Stimulated activated CD4-positive, alpha-beta T cell treated with anti-CD3 and anti-CD28 coated beads, Interleukin-15, amount 100 ng/mL, for 1 hour (primary cell): ENCODE data around the gene MYO10.
A peak's percentile ranks its signal among the peaks of the same experiment; 100 is the strongest.
"Not testable (repeated sequence)": the region's sequence is repeated elsewhere in the genome, so short reads cannot be mapped to it uniquely, and the experiment has no call there.

Experiments
- DNase-seq, 2 donors: peaks; one replicate each; pipeline ENCODE4 v3.0.0-alpha.2; 2020; ENCODE audit warnings: low read depth in 1 of 2, low spot score in 1 of 2

The MYO10 gene

GRCh38 chr5:16936150-16936988 is at the start of gene MYO10:
TSS of gene MYO10 (minus strand) at chr5:16936288. CDS start at chr5:16935808, 480 bp downstream.
- peak in 1 of 2 donors; percentile 55 for DNase-seq

GRCh38 chr5:16985304-16985703 is 49.2 kb upstream of the MYO10 start:
- not testable (repeated sequence) for DNase-seq

- DNase-seq: no peak
Measured at GRCh38 chr5:16983972-16984371, 47.9 kb upstream of the MYO10 start.

GRCh38 chr5:16983022-16983639 is 47.0 kb upstream of the MYO10 start:
- no peak for DNase-seq

- DNase-seq: no peak
Measured at GRCh38 chr5:16981700-16982099, 45.6 kb upstream of the MYO10 start.

GRCh38 chr5:16980983-16981382 is 44.9 kb upstream of the MYO10 start:
- no peak for DNase-seq

- no peak for DNase-seq
Measured at GRCh38 chr5:16978296-16978695, 42.2 kb upstream of the MYO10 start.

- no peak for DNase-seq
Measured at GRCh38 chr5:16976625-16977008, 40.5 kb upstream of the MYO10 start.

GRCh38 chr5:16975950-16976624 is 40.0 kb upstream of the MYO10 start:
- DNase-seq: no peak

- DNase-seq: no peak
Measured at GRCh38 chr5:16974981-16975380, 38.9 kb upstream of the MYO10 start.

- DNase-seq: no peak
Measured at GRCh38 chr5:16970826-16971225, 34.7 kb upstream of the MYO10 start.

GRCh38 chr5:16970260-16970659 is 34.2 kb upstream of the MYO10 start:
- no peak for DNase-seq

GRCh38 chr5:16965581-16965980 is 29.5 kb upstream of the MYO10 start:
- DNase-seq: no peak

GRCh38 chr5:16963821-16964220 is 27.7 kb upstream of the MYO10 start:
- DNase-seq: no peak

- no peak for DNase-seq
Measured at GRCh38 chr5:16961131-16961530, 25.0 kb upstream of the MYO10 start.

- DNase-seq: no peak
Measured at GRCh38 chr5:16957304-16958196, 21.5 kb upstream of the MYO10 start.

- no peak for DNase-seq
Measured at GRCh38 chr5:16953729-16954128, 17.6 kb upstream of the MYO10 start.

- no peak for DNase-seq
Measured at GRCh38 chr5:16952968-16953671, 17.0 kb upstream of the MYO10 start.

- no peak for DNase-seq
Measured at GRCh38 chr5:16946725-16947124, 10.6 kb upstream of the MYO10 start.

GRCh38 chr5:16944816-16945562 is 8.9 kb upstream of the MYO10 start:
- no peak for DNase-seq
